ENCODE measurements around the gene NEURL1.

The NEURL1 gene

GRCh38 chr10:103493362-103493915, at the start of gene NEURL1:
Gene NEURL1, plus strand, starts transcription at chr10:103493705. Its CDS starts 683 bp downstream, at chr10:103494388.
- no peak for DNase-seq

GRCh38 chr10:103444478-103444877, 49.0 kb upstream of the NEURL1 start:
- DNase-seq: no peak

- no peak for DNase-seq
Measured at GRCh38 chr10:103445366-103445765, 48.1 kb upstream of the NEURL1 start.

- no peak for DNase-seq
Measured at GRCh38 chr10:103445767-103446567, 47.5 kb upstream of the NEURL1 start.

- DNase-seq: no peak
Measured at GRCh38 chr10:103447187-103447586, 46.3 kb upstream of the NEURL1 start.

- no peak for DNase-seq
Measured at GRCh38 chr10:103448746-103449145, 44.8 kb upstream of the NEURL1 start.

GRCh38 chr10:103449208-103450144, 44.0 kb upstream of the NEURL1 start:
- no peak for DNase-seq

GRCh38 chr10:103450201-103450695, 43.3 kb upstream of the NEURL1 start:
- no peak for DNase-seq

GRCh38 chr10:103451091-103451813, 42.3 kb upstream of the NEURL1 start:
- DNase-seq: no peak

GRCh38 chr10:103451831-103452505, 41.5 kb upstream of the NEURL1 start, which contains the start of gene CALHM2:
Gene CALHM2, minus strand, starts transcription at chr10:103452370. Its CDS starts 2,429 bp downstream, at chr10:103449941.
- DNase-seq: no peak

GRCh38 chr10:103452506-103453230, 40.8 kb upstream of the NEURL1 start:
- DNase-seq: no peak

- no peak for DNase-seq
Measured at GRCh38 chr10:103454026-103454425, 39.5 kb upstream of the NEURL1 start.

GRCh38 chr10:103455235-103455634, 38.3 kb upstream of the NEURL1 start:
- DNase-seq: no peak

GRCh38 chr10:103456074-103456660, 37.3 kb upstream of the NEURL1 start:
- DNase-seq: no peak

GRCh38 chr10:103457176-103457712, 36.3 kb upstream of the NEURL1 start:
- no peak for DNase-seq

- no peak for DNase-seq
Measured at GRCh38 chr10:103457896-103458583, 35.5 kb upstream of the NEURL1 start.

- no peak for DNase-seq
Measured at GRCh38 chr10:103458720-103459119, 34.8 kb upstream of the NEURL1 start, which contains the start of gene CALHM1. Gene CALHM1, minus strand, starts transcription at chr10:103458900. Its CDS starts 149 bp downstream, at chr10:103458751.

- DNase-seq: no peak
Measured at GRCh38 chr10:103459615-103460014, 33.9 kb upstream of the NEURL1 start.

- DNase-seq: no peak
Measured at GRCh38 chr10:103463499-103463898, 30.0 kb upstream of the NEURL1 start.
